GM19372 (cell line): ENCODE data around the gene GPR39.

Experiments
- ATAC-seq: cut with Tn5 transposase; IDR thresholded peaks from one replicate; pipeline ENCODE4 v1.9.1; 2021; ENCODE audit warnings: mild to moderate bottlenecking, low read depth, moderate library complexity; ENCODE audit not compliant: unreplicated experiment

Gene GPR39

DNA sequence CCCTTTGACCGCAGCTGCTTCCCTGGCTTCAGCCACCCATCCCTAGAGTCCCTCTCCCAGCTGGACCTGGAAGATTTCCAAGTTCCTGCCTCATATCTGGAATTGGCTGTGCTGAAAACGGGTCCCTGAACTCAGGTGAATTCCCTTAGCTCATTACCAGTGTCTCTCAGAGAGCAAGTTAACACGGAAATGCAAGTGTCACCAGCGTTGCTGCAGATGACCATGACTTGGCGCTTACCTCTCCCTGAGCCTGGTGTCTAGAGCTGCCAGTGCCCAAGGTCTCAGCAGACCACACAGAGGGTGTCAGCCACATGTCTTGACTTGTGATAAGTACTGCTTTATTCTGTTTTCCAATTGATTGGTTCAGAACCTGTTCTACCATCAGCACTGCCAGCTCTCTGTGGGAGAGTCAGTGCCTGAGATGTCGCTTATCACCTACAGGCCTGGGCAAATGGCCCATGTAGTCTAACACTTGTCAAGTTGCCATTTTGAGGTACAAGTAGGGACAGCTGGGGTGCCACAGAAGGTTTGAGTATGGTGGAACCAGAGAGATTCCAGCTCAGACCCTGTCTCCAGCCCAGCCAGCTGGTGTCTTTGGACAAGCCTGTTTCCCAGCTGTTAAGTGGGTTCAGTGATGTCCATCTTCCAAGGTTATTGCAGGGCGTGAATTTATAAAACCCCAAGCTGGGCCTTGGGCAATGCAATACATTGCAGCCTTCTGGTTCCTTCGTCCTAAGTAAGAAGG is 204.7 kb downstream of the GPR39 start:
- no peak for ATAC-seq

DNA sequence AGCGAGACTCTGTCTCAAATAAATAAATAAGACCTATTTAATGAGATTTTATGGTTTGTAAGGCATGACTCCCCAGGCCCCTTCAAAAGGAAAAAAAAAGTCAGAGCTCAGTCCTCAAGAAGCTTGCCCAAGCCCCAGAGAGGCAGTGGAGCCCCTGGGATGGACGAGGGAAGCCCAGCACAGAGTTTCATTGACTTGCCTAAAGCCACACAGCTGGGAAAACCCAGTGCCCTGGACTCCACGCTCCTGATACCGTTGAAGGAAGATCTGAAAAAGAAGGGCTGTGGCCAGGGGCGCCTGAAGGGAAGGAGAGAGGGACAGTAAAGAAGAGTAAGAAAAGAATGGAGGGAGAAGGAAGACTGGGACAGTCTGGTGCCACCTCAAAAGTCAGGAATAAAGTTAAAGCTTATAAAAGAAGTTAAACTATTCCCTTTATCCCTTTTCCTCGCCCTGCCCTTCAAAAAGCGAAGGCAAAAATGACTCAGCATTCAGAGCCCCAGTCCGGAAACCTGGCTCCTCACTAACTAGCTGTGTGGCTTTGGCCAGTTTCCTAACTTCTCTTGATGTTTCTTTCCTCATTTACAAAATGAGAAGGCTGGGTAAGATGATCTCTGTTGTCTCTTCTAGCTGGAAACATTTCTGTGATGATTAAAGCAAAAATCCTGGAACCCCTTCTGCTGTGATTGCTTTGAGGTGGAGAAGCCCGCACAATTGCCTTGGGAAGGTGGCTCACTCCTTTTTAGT is 206.7 kb downstream of the GPR39 start:
- no peak for ATAC-seq

DNA sequence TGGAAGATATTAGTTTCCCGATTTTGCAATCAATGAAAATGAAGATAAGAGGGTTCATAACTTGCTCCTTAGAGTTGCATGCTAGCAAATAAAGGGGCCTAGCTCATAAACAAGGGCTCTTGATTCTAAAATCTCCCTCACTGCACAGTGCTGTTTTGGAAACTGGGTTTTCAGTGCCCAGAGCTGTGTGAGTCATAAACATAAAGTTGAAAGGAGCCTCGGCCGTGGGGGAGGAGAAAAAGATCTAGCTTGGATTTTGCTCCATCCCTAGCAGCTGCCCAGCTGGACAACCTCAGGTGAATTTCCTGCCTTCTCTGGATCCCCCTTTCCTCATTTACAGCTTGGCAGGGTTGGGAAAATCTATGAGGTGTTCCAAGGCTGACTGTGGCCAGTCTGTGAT is 210.9 kb downstream of the GPR39 start:
- no peak for ATAC-seq

DNA sequence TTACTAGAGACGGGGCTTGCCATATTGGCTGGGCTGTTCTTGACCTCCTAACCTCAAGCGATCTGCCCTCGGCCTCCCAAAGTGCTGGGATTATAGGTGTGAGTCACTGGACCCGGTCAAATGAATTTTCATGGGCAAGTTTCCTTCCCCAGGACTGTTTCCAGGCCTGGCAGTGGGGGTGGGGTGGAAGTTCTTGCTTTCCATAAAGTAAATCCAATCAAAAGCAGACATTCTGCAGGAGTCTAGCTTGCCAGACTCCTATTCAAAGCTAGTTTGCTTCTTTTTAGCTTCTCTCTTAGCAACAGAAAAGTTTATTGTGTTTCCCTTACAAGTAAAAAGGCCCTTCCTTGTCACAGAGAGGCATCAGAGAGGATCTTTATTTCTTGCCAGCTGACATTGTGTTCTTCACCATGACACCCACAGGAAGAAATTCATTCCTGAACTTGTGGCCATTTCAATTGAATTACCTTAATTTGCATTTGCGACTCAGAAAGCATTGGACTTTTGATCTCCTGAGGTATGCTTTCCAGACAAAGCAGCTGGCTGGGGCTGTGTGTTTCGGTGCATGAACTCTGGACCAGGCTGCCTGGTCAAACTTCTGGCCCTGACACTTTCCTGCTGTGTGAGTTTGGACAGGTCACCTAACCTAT is 215.5 kb downstream of the GPR39 start:
- no peak for ATAC-seq

DNA sequence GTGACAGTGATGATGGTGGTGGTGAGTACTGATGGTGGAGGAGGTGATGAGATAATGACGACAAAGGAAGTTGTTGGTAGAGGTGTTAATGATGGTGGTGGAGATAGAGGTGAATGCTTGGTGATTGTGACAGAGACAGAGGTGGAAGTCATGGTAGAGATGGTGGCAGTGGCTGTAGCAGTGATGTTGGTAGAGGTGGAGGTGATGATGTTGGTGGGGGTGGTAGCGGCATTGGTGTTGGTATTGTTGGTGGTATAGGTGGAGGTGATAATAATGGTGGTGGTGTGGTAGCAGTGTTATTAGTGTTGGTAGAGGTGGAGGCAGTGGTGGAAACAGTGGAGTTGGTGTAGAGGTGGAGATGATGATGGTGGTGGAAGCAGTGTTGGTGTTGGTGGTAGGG is 217.0 kb downstream of the GPR39 start:
- no peak for ATAC-seq

DNA sequence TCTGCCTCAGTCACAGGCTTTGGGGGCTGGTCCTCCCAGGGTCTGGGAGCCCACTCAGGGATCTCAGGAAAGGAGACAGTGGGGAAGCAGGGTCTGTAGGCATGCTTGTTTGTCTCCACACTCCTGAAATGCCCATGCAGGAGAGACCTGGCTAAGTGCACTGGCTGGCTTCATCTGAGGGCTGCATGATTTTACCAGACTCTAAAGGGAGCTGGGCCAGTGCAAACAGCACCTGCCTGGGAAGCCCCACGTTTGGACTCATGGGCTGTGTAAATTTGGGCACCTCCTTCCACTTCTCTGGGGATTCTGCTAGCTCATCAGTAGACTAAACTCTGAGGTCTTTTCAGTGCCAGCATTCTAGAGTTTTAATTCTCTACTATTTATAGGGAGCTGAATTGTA is 219.7 kb downstream of the GPR39 start:
- ATAC-seq = no peak

DNA sequence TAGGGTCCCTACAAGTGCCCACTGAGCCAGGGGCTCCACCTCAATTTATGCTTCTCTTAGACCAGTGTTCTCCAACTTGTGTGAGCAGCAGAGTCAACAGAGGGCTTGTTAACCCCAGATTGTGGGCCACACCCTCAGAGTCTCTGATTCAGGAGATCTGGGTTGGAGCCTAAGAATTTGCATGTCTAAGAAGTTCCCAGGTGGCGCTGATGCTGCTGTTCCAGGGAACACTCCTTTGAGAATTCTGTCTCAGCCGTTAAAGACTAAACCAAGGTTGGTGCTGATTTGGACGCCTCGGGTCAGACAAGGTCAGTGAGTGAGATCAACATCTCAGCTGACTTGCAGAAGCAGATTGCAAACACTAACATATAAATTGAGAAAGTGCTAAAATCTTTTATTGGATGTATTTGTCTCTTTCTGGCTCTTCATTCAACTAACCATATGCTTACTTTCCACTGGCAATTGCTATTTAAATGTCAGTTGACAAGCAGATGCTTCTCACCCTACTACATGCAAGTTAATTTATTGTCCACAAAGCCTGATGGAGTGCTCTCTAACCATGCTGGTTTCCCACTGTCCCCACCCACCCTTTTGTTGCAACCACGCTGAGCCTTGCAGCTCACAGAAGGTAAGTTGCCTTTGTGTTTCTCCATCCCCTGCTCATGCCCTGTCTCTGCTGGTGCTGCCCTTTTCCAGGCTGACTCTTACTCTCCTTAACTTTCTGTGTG is 221.9 kb downstream of the GPR39 start:
- no peak for ATAC-seq

DNA sequence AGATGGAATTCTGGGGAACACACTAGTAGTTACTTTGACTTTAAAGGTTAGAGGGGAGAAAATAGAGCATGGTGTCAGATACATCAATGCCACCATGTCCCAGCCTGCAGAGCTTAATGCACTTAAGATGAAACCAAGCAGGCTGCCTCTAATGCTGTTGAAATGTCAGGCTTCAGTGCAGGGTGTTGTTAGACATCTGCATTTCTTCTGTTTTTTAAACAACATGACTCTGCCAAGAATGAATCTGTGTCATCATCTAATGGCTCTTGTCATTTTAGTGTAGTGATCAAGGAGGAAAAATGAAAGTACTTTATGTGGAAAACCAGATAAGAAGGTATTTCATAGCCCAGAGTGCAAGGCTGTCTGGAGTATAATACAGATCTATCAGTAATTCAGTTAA is 223.5 kb downstream of the GPR39 start:
- ATAC-seq = no peak

DNA sequence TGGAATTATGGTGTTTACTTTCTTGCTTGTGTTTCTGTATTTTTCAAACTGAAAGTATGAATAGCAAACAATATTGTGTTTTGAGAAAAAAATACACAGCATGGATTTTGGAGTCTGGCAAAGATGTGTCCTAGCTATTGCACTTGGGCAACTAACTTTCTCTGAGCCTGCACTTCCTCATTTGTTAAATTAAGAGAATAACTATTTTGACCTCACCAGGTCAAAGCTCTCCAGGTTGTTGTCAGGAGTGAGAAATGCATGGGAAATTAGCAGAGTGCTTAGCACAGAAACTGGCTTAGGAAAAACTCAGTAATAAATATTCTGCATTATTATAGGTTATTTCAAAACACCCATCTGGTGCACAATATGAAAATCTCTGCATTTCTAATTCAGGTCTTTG is 225.2 kb downstream of the GPR39 start:
- no peak for ATAC-seq

DNA sequence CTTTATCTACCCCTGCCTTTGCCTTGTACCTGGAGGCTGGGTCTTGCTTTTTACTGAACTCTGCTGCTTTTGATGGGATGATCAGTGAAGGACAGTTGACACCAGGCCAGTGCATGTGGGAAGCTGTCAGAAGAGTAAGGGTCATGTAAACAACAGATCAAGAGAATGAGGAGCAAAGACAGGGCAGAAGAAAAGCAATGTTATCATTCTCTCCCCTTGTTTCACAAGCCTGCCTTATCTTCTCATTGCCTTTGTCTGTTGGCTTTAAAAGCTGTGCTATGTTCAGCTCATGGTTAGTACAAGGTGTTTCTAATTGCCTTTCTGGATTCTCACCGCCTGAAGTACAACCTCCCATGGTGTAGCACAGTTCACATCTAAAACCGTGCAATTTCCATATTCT is 225.8 kb downstream of the GPR39 start:
- ATAC-seq = no peak

DNA sequence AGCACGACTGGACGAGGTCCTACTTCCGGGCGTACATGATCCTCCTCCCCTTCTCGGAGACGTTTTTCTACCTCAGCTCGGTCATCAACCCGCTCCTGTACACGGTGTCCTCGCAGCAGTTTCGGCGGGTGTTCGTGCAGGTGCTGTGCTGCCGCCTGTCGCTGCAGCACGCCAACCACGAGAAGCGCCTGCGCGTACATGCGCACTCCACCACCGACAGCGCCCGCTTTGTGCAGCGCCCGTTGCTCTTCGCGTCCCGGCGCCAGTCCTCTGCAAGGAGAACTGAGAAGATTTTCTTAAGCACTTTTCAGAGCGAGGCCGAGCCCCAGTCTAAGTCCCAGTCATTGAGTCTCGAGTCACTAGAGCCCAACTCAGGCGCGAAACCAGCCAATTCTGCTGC is 228.6 kb downstream of the GPR39 start:
- ATAC-seq = no peak

DNA sequence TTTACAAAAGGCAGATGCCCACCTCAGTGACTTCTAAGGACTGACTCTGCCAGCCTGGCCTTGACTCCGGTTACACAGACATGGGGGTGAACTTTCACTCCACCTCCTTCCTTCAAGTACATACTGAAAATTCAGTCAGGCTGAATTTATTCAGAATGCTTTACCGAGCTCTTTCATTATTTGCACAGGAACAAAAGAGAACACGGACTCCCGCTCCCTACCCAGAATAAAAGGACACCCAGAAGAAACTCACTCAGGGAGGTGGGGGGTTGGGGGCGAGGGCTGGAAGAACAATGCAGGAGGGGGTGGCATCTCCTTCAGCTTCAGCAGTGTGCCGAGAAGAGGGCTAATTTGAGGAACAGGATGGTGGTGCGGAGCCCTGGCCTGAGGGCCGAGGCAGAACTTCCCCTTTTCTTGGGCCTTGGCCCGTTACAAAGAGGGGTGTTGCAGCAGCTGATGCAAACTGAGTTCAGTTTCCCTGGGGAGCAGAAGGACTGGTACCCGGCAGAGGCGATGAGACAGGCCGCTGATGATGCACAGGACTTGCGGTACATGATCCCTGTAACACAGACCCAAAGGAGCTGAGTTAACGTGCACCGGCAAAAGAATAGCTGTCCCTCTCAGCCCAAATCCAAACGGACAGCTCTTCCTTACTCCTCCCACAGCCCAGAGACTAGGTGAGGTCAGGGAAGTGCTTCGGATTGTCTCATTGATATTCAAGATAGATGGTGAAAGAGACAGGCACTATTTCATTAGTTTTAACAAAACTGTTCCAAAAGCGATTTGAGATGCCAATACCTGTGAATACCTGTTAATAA is 229.3 kb downstream of the GPR39 start:
- no peak for ATAC-seq

DNA sequence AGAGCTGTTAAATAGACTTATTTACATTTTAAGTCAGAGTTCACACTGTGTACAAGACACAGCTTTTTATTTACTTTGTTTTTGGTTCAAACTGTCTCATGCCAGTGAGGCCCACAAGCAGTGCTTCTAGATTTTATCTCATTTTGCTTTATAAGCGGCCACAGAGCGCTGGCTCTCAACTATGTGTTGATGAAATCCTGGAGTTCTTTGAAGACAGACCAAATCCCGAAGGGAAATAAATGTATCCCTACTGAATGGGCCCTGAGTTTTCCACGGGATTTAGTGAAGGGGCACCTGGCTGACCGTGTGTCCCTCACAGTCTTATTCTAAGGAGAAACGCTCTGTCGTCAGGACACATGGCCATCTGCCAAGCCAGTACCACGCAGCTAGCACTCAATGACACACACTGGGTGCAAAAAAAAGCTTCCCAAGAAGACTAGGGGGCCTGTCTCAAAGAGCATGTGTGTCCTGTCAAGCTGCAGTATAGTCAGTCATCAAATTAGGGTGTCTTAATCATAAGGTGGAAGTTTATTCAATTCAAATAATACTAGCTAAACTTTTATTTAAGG is 230.0 kb downstream of the GPR39 start:
- ATAC-seq = no peak

DNA sequence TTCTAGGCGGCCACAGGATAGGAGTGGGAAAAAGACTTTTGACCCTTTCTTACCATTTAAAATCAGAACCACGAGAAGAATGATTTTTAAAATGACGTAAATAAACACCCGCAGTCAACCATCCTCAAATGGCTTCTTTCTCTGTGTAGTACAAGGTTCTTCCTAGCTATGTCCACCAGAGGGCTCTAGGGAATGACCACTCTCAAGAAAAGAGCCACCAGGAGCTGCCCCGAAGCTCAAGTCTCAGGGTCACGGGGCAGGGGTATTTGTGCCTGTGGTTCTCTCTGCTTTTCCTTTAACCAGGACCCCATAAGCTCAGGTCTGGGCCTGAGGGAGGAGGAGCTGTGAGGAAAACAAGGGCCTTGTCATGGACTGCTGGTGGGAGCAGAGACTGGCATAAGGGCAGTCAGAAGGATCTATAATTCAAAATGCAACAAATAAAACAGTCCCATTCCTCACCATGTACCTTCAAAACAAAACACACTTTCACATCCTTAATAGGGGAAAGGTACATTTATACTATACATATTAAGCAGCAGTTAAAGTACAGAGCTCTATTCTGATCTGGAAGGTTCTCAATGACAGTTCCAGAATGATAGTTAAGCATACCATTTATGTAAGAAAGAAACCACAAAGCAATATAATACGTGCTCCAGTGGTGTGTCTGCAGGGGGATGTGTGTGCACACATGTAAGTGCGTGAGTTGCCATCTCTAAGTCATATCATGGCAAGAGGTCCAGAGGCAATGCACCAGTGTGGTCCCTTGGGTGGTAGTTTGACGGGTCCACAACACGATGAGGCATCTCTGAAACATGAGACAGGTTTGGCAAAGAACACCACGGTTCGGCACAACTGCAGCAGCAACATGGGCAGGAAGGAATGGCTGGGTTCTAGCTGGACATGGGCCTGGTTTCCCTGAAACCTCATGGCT is 234.8 kb downstream of the GPR39 start:
- peak; percentile 56 for ATAC-seq

DNA sequence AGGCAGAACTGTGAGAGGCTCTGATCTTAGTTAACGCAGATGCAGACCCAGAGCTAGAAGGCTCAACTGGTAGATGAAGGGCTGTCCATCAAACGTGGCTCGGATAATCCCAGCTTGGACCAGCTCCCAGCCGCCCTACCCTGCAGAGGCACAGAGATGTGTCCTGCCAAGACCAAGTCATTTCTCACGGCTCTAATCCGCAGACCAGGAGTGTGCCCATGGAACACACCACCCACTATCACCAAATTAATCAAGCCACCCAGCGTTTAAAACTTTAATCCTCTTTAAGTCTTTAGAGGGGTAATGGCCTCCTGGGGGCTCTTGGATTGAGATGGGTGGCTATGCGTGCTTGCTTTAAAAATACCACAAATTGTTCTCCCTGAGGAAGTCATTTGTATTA is 235.9 kb downstream of the GPR39 start:
- ATAC-seq = no peak

DNA sequence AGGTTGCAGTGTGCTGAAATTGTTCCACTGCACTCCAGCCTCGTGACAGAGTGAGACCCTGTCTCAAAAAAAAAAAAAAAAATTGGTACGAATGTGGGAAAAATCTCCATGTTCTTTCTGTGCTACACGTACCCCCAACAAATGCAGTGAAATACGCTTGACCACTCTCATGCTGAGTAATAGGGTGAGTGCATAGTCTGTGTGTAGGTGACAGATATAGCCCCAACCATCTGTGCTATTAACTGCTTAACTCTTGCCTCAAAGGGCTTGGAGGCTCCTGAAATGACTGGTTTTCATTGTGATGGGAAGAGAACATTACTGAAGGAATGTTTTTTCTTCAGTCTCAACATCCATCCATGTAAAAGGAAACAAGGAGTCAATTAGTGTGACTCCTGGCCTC is 237.7 kb downstream of the GPR39 start:
- ATAC-seq = no peak

DNA sequence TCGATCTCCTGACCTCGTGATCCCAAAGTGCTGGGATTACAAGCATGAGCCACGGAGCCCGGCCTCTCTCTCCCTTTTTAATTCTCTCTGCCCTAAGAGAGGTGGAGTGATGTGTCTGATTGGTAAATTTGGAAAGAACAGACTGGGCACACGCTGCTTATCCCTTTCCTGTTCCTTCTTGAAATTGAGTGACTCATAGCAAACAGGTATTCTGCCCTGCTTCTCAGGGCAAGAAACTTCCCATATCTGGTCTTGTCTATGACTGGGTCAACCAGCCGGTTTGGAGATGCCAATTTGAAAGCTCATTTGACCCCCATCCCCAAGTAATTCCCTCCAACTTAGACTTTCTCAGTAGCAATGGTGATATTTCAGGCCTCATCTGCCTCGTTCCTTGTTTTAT is 238.4 kb downstream of the GPR39 start:
- no peak for ATAC-seq

DNA sequence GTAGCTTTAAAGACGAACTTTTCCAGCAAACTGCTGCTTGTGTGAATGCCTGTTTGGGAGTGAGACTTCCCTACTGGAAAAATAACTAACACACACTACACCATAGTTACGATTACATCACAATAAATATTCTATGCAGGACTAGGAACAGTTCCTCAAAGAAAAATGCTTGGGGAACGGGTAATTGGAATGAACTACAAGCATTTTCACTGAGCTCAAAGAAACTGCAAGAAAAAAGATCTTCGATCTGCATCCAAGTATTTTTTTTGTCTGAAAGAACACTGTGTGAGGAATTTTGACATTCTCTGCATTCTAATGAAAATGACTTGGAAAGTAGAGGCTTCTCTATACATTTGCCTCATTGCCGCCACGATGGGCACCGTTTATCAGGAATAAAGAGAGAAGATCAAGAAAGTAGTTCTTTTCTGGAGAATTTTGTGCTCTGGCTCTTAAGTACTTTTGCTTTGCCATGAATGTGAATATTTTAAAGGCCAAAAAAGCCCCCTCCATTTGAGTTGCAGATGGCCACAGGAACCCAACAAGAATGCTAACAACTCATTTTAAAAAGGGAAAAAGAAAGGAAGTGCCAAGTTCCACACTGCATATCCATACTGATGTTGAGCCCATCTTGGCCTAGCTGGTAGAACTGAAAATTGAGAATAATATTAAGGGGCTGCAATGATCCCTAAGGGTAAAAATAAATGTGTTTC is 239.8 kb downstream of the GPR39 start:
- no peak for ATAC-seq
